Stimulated activated CD4-positive, alpha-beta T cell treated with anti-CD3 and anti-CD28 coated beads, Interleukin-2, amount 100 ng/mL, for 4 hours (primary cell): ENCODE data around the gene ECPAS.
"Not testable (repeated sequence)": the region's sequence is repeated elsewhere in the genome, so short reads cannot be mapped to it uniquely, and the experiment has no call there.

Experiments
- DNase-seq: peaks from one replicate; pipeline ENCODE4 v3.0.0-alpha.2; 2020; ENCODE audit warnings: low read depth

The ECPAS gene

GRCh38 chr9:111423389-111423788 is 60.8 kb downstream of the ECPAS start:
- DNase-seq = no peak

GRCh38 chr9:111414406-111414805 is 69.8 kb downstream of the ECPAS start:
- DNase-seq = no peak

GRCh38 chr9:111413996-111414395 is 70.2 kb downstream of the ECPAS start:
- no peak for DNase-seq

- no peak for DNase-seq
Observed at GRCh38 chr9:111412280-111412679, 71.9 kb downstream of the ECPAS start.

- no peak for DNase-seq
Observed at GRCh38 chr9:111411266-111411665, 72.9 kb downstream of the ECPAS start.

- DNase-seq = no peak
Observed at GRCh38 chr9:111407813-111408212, 76.4 kb downstream of the ECPAS start.

- DNase-seq = no peak
Observed at GRCh38 chr9:111405701-111406100, 78.5 kb downstream of the ECPAS start.

- DNase-seq = not testable (repeated sequence)
Observed at GRCh38 chr9:111401486-111401885, 82.7 kb downstream of the ECPAS start.

GRCh38 chr9:111400564-111400898 is 83.7 kb downstream of the ECPAS start:
- no peak for DNase-seq

- no peak for DNase-seq
Observed at GRCh38 chr9:111399772-111400563, 84.2 kb downstream of the ECPAS start.

- no peak for DNase-seq
Observed at GRCh38 chr9:111399211-111399739, 84.9 kb downstream of the ECPAS start.

- no peak for DNase-seq
Observed at GRCh38 chr9:111393971-111394370, 90.2 kb downstream of the ECPAS start.

- DNase-seq = no peak
Observed at GRCh38 chr9:111389406-111389805, 94.8 kb downstream of the ECPAS start.

GRCh38 chr9:111386386-111386785 is 97.8 kb downstream of the ECPAS start:
- no peak for DNase-seq

- DNase-seq = no peak
Observed at GRCh38 chr9:111381006-111381405, 103.2 kb downstream of the ECPAS start.

GRCh38 chr9:111375817-111376564 is 108.2 kb downstream of the ECPAS start:
- no peak for DNase-seq

- no peak for DNase-seq
Observed at GRCh38 chr9:111375062-111375461, 109.1 kb downstream of the ECPAS start.

- no peak for DNase-seq
Observed at GRCh38 chr9:111372297-111372696, 111.9 kb downstream of the ECPAS start.

GRCh38 chr9:111366978-111367377 is 117.2 kb downstream of the ECPAS start:
- DNase-seq = no peak

GRCh38 chr9:111362526-111362925 is 121.7 kb downstream of the ECPAS start:
- no peak for DNase-seq

- DNase-seq = no peak
Observed at GRCh38 chr9:111360881-111361280, 123.3 kb downstream of the ECPAS start.

- DNase-seq = no peak
Observed at GRCh38 chr9:111356481-111357244, 127.5 kb downstream of the ECPAS start.

- DNase-seq = no peak
Observed at GRCh38 chr9:111352545-111352944, 131.6 kb downstream of the ECPAS start.
